SHP77 (cell line): ENCODE data around the gene DISC1.
"Not testable (repeated sequence)": the region's sequence is repeated elsewhere in the genome, so short reads cannot be mapped to it uniquely, and the experiment has no call there.

Experiments
- DNase-seq, 2 experiments: peaks; one replicate each; lab custom pipeline; 2025; lab: John Stamatoyannopoulos, UW

Gene DISC1

DNA sequence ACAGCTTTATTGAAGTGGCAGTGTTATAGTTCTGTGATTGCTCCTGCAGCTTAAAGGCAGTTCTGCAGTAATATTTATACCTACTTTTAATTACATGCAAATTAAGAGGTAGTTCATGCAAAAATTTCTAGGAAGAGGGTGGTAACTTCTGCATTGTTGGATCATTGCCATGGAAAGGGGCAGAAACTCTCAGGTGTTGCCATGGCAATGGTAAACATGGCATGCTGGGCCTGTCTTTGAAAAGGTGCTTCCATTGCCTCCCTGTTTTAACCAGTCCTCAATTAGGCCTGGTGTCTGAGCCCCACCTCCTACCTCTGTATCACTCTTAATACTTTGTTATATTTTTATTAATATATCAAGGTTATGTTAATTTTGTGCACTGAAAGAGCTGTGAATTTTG, 104.7 kb downstream of the DISC1 start:
- DNase-seq, result peak in 1 of 2 experiments; percentile 12

DNA sequence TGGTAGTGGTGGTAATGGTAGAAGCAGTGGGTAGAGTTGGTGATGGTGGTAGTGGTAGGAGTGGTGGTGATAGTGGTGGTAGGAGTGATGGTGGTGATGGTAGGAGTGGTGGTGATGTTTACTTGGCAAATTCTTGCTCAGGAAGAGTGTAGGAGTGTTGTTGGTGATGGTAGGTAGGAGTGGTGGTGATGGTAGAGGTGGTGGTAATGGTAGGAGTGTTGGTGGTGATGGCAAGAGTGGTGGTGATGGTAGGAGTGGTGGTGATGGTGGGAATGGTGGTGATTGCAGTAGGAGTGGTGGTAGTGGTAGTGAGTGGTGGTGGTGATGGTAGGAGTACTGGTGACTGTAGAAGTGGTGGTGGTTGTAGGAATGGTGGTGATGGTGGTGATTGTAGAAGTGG, 106.5 kb downstream of the DISC1 start:
- DNase-seq, result no peak

DNA sequence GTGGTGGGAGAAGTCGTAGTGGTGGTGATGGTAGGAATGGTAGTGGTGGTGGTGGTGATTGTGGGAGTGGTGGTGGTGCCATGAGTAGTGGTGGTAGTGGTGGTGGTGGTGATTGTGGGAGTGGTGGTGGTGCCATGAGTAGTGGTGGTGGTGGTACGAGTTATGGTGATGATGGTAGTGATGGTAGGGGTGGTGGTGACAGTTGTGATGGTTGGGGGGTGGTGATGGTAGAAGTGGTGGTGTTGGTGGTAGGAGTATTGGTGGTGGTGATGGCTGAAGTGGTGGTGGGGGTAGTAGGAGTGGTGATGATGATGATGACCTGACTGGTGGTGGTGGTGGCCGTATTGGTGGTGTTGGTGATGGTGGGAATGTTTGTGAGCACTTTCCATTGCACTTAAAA, 107.1 kb downstream of the DISC1 start:
- no peak for DNase-seq

DNA sequence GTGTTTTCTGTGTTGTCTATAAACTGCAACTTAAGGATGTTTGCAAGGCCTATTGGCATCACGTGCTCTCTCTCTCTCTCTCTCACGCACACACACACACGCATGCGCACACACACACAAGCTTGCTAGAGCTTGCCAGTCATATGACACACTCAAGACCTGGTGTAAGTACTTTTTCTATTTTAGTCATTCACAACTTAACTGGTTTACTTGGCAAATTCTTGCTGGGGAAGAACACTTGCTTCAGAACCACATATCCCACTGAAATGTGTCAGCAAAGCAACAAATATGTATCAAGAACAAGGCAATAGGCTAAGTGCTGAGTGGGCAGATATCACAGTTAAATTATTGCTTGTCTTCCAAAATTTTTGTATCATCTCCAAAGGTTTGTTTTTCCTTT, 107.8 kb downstream of the DISC1 start:
- DNase-seq, result no peak

DNA sequence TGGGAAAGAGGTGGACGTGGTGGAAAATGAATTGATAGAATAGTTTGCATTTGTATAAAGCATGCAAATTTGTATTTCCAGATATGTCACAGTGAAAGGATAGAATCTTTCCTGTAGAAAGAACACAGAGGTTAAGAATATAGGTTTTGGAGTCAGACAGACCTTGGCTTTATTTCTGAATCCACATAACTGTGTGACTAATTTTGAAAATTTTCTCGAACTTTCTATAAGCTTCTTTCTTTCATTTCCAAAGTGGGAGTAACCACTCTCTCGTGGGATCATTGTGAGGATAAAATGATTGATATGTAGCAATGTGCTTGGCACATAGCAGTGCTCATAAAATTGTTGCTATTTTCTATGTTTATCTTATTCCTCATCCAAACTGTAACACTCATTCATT, 108.8 kb downstream of the DISC1 start:
- no peak for DNase-seq

DNA sequence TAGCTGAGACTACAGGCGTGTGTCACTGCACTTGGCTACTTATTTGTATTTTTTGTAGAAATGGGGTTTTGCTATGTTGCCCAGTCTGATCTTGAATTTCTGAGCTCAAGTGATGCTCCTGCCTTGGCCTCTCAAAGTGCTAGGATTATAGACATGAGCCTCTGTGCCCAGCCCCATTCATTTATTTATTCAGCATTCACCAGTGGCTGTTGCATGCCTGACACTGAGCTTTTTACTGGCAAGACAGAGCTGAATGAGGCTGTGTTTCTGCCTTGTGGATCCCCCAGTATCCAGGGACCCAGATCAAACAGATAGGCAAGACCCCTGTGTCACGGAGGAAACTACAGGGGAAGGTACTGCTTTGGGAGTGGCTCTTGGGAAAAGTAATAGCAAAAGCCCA, 109.4 kb downstream of the DISC1 start:
- no peak for DNase-seq

DNA sequence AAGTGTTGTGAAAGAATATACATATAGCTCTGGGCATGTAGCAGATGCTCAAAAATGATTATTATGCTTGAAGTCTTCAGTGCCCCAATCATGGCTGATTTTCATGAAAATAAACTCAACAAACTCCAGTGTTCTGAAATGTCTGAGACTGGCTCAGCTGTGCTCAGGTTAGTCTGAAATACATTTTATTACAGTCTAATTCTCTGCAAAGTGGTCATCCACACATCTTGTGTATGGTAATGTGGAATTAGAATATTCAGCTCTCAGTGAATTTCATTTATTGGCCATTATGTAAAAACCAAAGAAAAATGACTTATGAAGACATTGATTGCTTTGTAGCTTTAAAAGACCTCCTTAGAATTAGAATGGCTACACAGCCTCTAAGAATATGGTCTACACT, 109.9 kb downstream of the DISC1 start:
- no peak for DNase-seq

DNA sequence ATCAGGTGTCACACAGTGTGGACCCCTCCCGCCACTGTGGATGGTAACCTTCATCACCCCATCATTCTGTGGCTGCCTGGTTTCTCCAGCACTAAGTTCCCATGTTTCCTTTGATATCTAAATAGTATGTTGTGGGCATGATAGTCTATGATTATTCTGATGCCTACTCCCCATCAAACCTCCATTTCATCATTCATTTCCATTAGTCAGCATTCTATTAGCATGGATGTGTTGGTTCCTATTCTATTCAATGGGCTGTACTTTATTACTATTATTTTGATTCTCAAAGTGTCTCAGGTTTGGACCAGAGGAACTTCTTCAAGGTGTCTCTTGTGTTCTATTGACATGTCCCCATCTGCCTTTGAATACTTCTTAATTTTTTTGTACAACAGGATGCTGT, 112.0 kb downstream of the DISC1 start:
- DNase-seq, result no peak

DNA sequence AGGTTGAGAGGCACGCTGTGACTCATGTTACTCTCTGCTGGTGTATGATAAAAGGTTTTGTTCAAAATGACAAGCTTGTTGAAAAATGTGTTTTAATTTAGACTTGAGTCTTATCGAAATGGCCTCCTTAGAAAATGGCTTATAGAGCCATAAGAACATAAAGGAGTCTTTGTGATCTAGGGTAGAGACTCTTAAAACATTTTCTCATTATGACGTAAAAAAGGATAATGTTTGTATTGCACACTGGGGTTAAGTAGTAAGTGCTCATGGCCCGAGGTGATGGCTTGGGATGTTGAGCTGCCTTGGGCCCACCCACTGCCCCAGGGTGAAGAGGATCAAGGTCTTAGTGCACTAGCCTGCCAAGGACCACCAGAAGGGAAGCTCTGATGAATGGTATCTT, 117.4 kb downstream of the DISC1 start:
- DNase-seq, result no peak

DNA sequence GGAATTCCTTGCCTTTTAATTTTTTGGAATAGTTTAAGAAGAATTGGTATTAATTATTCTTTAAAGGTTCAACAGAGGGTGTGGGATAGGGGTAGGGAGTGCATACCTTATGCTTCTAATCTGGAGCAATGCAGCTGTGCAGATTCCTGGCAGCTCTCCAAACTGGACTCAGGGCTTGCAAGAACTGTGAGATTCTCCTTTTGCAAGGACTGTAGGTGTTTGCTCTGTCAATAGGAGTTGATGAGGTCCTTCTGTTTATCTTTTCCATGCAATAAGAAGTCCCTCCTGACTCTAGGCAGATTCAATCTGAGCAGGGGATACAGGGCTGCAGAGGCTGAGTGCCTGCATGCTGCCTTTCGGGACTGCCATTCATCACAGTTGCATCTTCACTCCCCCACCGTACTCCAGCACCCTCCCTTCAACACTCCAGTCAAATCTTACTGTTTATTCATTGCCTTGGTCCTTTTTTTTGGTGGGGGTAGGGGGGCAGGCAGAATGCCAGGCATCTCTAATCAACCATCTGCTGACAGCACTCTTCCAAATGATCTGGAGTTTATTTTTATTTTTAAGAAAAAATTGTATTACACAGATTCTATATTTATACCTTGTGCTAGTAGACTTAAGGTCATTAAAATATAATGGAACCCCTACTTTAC, 122.3 kb downstream of the DISC1 start:
- DNase-seq, result peak; percentile 57 to 59

DNA sequence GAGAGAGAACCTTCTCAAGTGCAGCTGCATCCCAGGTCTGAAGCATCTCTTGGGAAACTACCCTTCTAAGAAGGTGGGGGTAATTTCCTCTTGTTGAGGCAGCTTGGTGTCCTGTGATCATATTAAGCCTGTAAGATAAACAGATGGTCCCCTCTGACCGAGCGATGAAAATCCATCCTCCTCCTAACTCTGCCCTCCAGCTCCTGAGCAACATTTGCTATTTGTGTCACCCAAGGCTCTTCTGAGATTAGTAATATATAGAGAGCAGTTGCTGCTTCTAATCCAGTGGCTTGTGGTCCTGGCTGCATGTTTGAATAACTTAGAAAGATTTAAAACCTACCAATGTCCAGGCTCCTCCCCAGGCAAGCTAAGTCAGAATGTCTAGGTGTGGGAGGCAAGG, 123.7 kb downstream of the DISC1 start:
- no peak for DNase-seq

DNA sequence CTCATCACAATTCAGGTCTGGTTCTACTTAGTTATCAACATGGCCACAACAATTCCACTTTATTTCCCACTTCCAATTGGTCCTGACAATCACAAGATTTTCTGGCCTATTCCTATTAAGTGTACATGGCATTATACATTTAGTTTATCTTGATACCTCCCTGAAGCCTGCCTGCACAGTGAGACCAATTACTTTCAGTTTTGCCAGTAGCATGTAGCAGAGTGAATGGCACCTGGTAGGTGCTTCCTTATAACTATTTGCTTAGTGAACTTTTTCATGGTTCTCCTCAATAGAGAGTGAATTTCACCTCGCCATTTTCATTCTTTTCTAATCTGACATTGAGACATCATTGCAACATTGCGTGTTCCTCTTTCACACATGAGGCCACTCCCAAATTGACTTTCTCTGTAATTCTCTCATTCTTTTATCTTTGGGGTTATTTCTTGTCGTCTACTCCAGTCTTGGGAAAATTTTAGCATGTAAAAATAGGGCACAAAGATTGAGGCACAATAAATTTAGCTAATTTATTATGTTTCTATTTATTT, 124.3 kb downstream of the DISC1 start:
- no peak for DNase-seq

DNA sequence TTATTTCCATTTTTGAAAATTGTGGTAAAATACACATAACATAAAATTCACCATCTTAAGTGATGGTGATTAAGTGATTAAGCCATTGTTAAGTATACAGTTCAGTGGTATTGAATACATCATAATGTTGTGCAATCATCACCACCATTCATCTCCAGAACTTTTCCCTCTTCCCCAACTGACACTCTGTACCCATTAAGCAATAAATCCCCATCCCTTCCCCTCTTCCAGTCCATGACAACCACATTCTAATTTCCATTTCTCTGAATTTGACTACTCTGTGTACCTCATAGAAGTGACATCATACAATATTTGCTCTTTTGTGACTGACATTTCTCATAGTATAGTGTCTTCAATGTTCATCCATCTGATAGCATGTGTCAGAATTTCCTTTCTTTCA, 124.8 kb downstream of the DISC1 start:
- no peak for DNase-seq

DNA sequence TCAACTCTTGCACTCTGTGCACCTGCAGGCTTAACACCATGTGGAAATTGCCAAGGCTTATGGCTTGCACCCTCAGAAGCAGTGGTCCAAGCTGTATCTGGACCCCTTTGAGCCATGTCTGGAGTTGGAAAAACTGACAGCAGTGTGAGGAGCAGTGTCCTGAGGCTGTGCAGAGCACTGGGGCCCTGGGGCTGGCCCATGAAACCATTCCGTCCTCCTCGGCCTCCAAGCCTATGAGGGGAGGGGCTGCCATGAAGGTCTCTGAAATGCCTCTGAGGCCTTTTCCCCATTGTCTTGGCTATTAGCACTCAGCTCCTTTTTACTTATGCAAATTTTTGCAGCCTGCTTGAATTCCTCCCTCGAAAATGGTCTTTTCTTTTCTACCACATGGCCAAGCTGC, 126.7 kb downstream of the DISC1 start:
- DNase-seq, result no peak

DNA sequence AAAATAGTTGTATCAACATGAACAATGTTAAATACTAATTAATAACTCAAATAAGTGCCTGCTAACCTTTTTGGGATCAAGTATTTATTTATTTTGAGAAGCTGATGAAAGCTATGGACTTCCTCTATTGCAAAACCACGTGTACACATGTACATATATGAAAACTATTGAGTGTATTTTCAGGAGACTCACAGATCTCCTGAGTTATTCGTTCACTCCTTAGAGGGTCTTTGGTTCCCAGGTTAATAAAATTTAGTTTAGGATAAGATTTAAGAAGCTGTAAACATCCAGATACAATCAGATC, 130.5 kb downstream of the DISC1 start:
- no peak for DNase-seq

DNA sequence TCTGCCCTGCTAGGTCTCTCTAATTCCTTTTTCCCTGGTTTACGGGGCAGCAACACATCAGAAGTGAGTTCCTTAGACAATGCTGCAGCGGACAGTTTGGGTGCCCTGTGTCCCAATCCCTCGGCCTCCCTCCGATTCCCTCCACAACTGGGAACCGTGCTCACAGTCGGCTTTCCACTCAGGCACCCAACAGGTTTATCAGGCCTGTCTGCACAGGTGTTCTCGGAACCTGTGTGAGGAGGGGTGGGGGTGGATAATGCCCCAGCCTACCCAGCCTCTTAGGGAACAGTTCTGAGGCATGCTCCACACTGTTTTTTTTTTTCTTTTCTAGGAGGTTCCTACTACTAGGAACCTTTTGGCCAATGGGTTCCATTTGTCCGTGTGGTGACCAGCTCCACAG, 131.2 kb downstream of the DISC1 start:
- no peak for DNase-seq

DNA sequence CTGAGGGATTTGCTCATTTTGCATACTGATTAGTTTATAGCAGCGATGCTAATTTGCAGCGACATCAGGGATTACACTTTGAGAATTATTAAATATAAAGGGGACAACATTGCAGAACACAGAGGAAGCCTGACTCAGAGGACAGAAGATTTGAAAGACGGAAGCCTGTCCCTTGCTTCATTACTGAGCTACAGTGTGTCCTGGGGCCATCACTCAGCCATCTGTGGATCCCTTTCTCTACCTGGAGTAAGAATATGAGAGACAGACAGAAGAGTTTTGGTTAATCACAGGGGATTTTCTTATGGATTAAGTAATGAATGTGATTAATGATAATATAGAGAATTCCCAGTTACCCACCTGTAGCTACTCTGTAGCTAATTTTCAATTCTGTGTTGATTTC, 134.7 kb downstream of the DISC1 start:
- no peak for DNase-seq

DNA sequence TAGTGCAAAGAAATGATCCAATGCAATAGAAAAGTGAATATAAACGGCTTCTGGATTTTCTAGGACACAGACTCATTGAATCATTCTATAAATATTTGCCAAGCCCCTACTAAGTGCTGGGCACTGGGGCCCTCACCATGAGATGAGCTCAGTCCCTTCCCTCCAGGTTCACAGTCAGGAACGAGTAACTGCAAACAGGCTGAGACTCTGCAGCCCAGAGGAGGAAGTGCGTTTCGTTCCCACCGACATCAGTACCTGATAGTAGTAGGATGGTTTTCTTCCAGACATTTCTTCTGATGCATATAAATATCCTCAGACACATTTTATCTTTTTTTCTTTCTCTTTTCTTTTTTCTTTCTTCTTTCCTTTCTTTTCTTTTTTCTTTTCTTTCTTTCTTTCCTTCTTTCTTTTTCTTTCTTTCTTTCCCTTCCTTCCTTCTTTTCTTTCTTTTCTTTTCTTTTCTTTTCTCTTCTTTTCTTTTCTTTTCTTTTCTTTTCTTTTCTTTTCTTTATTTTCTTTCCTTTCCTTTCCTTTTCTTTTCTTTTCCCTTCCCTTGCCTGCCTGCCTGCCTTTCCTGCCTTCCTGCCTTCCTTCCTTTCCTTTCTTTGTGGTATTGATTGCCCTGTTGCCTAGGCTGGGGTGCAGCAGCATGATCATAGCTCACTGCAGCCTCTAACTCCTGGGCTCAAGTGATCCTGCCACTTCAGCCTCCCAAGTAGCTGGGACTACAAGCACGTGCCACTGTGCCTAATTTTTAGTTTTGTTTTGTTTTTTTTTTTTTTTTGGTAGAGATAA, 135.4 kb downstream of the DISC1 start:
- DNase-seq, result no peak

DNA sequence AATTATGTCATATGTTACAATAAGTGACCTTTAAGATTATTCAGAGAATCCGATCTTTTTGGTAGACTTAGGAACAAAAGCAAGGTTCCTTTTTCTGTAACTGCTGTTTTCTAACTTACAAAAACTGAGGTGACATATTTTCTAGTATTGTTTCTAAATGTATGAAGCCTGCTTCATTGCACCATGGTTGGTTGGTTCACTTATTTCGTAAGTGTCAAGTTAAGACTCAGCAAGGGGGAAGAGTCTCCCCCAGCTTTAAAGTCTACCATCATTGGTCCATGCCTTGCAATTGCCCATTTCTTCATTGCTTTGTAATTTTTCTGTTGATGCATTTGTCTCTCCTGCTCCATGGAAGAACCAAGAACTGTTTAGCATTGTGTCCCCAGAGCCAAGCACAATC, 136.9 kb downstream of the DISC1 start:
- DNase-seq, result no peak

DNA sequence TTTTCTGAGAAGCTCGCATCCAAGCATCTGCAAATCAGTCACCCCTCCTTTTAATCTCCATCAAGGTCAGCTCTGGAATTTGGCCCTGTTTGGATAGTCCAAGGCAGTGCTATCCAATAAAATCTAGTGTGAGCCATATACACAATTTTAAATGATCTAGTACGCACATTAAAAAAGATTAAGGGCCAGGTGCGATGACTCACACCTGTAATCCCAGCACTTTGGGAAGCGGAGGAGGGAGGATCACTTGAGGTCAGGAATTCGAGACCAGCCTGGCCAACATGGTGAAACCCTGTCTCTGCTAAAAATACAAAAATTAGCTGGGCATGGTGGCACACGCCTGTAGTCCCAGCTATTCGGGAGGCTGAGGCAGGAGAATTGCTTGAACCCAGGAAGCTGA, 139.2 kb downstream of the DISC1 start:
- DNase-seq, result not testable (repeated sequence)

DNA sequence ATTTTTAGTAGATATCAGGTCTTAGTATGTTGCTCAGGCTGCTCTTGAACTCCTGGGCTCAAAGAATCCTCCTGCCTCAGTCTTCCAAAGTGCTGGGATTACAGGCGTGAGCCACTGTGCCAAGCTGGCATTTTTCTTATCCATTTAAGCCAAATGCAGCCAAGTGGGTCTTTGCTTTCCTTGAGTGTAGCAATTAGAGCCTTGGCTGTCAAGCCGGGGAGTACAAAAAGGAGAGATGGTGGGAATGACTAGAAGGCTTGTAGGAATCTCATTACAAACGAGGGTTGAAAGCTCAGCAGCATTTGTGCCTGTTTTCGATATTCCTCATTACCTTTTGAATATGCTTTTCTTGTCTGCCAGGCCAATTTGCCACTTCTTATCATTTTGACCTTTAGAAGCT, 140.9 kb downstream of the DISC1 start:
- DNase-seq, result no peak

DNA sequence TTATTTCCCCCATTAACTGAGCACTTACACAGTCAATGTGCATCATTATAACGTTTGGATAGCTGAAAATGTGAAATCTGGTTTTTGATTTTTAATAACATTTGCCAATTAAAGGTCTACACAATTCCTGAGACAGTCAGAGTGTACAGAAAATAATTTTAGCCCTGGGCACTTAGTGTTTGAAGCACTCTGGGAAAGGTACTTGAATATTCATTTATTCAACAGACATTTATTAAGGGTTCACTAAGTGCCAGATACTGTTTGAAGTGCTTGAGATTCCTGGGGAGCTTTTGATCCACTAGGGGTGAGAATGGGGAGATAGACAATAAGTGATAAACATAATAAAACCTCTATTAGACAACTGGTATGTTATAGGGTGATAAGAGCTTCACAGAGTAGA, 141.8 kb downstream of the DISC1 start:
- DNase-seq, result no peak

DNA sequence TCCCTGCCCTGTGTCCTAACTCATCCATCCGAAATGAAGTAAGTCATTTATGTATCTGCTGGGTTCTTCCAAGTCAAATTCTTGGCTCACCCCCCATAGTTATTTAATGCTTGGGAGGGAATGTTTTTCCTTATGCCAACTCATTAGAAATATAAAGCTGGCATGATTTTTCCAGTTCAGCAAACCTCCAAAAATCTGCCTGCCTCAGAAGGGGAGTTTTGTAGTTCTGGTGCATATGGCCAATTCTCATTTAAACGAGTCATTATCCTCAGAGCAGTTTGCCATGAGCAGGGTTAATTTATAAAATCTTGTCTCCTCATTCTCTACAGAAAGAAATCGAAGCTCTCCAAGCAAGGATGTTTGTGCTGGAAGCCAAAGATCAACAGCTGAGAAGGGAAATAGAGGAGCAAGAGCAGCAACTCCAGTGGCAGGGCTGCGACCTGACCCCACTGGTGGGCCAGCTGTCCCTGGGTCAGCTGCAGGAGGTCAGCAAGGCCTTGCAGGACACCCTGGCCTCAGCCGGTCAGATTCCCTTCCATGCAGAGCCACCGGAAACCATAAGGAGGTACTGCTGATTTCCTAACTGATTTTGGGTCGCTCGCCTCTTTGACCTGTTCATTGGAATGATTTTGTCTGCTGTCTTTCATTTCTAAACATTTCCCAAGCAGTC, 144.1 kb downstream of the DISC1 start:
- no peak for DNase-seq
